Subcutaneous adipose tissue (tissue), 4 donors: Measurements from ENCODE around the gene TXNRD2. TPM values are rescaled to one million over a fixed set of nuclear protein-coding genes. Genes with fewer than 3 reads are reported as not detected.

Experiments used
- CTCF ChIP-seq: fragments of 450-650 bp; IDR thresholded peaks from one replicate; pipeline ENCODE4 v1.5.1; 2016; ENCODE audit warnings: low read depth, mild to moderate bottlenecking, control low read depth, antibody characterized with exemption, moderate library complexity
- total RNA-seq, 4 donors: library from RNA; depleted of rRNA; stranded (reverse); fragments of >200 nt; gene quantifications; one replicate each; pipeline ENCODE4 v1.1.0, GENCODE V29; 2016

TXNRD2 gene
- total RNA-seq, 4 donors from 2014 or later = 11.1 to 28.4 (median 15.8) TPM

GRCh38 chr22:19871023-19871844 is 70.4 kb downstream of the TXNRD2 start:
- TF ChIP-seq CTCF = no peak

GRCh38 chr22:19870153-19871022 is 71.2 kb downstream of the TXNRD2 start:
- no peak for TF ChIP-seq CTCF

GRCh38 chr22:19869497-19870152 is 72.0 kb downstream of the TXNRD2 start:
- no peak for TF ChIP-seq CTCF

- no peak for TF ChIP-seq CTCF
Measured at GRCh38 chr22:19868773-19869471, 72.7 kb downstream of the TXNRD2 start.

- no peak for TF ChIP-seq CTCF
Measured at GRCh38 chr22:19868333-19868732, 73.3 kb downstream of the TXNRD2 start.

GRCh38 chr22:19867617-19868016 is 74.0 kb downstream of the TXNRD2 start:
- TF ChIP-seq CTCF = no peak
